Measurements from ENCODE around the gene CNTN1. TPM values are rescaled to one million over a fixed set of nuclear protein-coding genes. Genes with fewer than 3 reads are reported as not detected.

The CNTN1 gene
- total RNA-seq, 1 experiment from 2014 or later: 3.0 TPM

DNA sequence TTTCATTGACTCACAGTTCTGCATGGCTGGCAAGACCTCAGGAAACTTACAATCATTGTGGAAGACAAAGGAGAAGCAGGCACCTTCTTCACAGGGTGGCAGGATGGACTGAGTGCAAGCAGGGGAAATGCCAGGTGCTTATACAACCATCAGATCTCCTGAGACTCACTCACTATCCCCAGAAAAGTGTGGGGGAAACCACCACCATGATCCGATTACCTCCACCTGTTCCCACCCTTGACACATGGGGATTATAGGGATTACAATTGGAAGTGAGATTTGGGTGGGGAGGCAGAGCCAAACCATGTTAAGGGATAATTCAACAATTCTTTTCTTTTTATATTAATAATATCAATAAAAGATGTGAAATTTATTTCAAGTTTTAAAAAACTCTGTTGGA is 34.1 kb downstream of the CNTN1 start:
- Histone ChIP-seq H3K36me3 (ENCODE audit: control insufficient read depth in 1 of 2, insufficient read depth in 2 of 2, low read length in 2 of 2) (no peaks in the 10 kb centered on the region), H3K9me3 (ENCODE audit: control insufficient read depth in 1 of 2, insufficient read depth in 1 of 2, low read depth in 1 of 2, low read length in 2 of 2) (no peaks in the 10 kb centered on the region), H3K27ac (ENCODE audit: low read depth, low read length) (no peak overlapping the region), H3K9me2 (ENCODE audit: insufficient read depth) (no peaks in the 10 kb centered on the region), H3K4me3 (replicated peaks in 1 of 2; ENCODE audit: low read depth in 1 of 2, low read length in 2 of 2) (no peak overlapping the region), H3K4me2 (ENCODE audit: low read length) (no peak overlapping the region), H2AFZ (ENCODE audit: low read depth, low read length, poor library complexity, severe bottlenecking) (no peak overlapping the region), H3K79me2 (ENCODE audit: insufficient read depth, low read length) (no peaks in the 10 kb centered on the region), H3K27me3 (ENCODE audit: insufficient read depth, low read length) (no peaks in the 10 kb centered on the region), H3K4me1 (ENCODE audit: control insufficient read depth in 1 of 2, insufficient read depth in 2 of 2, low read length in 2 of 2) (no peaks in the 10 kb centered on the region), H3K9ac (ENCODE audit: low read length) (no peak overlapping the region), H4K20me1 (ENCODE audit: insufficient read depth) (no peaks in the 10 kb centered on the region; the same call in 1 of the 2 replicates)
- RAD21 ChIA-PET (ENCODE audit: low non-redundant PET in 1 of 2, low total read pairs in 2 of 2, uncharacterized antibody in 2 of 2, unreplicated experiment in 2 of 2): no interaction called here
- no TSS peak for BruUV-seq (replicated peaks)
- no peak for TF ChIP-seq ZFX (IDR thresholded peaks at IDR 0.05)
- no peak for TF ChIP-seq JUND (IDR thresholded peaks at IDR 0.05)
- TF ChIP-seq POLR2A (IDR thresholded peaks at IDR 0.05; ENCODE audit: borderline replicate concordance, extremely low read depth, insufficient read depth, insufficient read length): no peak
- TF ChIP-seq ELF1 (IDR thresholded peaks at IDR 0.05; ENCODE audit: borderline replicate concordance, low read depth): no peak
- no peak for TF ChIP-seq TCF7L2 (IDR thresholded peaks at IDR 0.05; ENCODE audit: borderline replicate concordance, extremely low read depth, insufficient read depth, insufficient read length)
- TF ChIP-seq, protein P1, sequence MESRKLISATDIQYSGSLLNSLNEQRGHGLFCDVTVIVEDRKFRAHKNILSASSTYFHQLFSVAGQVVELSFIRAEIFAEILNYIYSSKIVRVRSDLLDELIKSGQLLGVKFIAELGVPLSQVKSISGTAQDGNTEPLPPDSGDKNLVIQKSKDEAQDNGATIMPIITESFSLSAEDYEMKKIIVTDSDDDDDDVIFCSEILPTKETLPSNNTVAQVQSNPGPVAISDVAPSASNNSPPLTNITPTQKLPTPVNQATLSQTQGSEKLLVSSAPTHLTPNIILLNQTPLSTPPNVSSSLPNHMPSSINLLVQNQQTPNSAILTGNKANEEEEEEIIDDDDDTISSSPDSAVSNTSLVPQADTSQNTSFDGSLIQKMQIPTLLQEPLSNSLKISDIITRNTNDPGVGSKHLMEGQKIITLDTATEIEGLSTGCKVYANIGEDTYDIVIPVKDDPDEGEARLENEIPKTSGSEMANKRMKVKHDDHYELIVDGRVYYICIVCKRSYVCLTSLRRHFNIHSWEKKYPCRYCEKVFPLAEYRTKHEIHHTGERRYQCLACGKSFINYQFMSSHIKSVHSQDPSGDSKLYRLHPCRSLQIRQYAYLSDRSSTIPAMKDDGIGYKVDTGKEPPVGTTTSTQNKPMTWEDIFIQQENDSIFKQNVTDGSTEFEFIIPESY (IDR thresholded peaks at IDR 0.05; ENCODE audit: extremely low read depth, insufficient replicate concordance, low read length): no peak
- TF ChIP-seq, protein P2, sequence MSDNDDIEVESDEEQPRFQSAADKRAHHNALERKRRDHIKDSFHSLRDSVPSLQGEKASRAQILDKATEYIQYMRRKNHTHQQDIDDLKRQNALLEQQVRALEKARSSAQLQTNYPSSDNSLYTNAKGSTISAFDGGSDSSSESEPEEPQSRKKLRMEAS (IDR thresholded peaks at IDR 0.05): no peak
- TF ChIP-seq EZH2 (IDR thresholded peaks at IDR 0.05): no peak
- POLR2A ChIA-PET: no interaction called here
- intact Hi-C loops (cut with micrococcal nuclease): no loop called here
- no peak for ATAC-seq
- CTCF ChIA-PET: no interaction called here
- DNase-seq (ENCODE audit: low read depth, low spot score): no peak

All from HCT116 (cell line).